DMS53 treated with DMSO at 0.1 percent for 48 hours (cell line): ENCODE measurements around the gene TPCN1.

Source experiments
- DNase-seq: peaks from one replicate; lab custom pipeline; 2025; ENCODE audit not compliant: unreplicated experiment; lab: John Stamatoyannopoulos, UW

The TPCN1 gene

GRCh38 chr12:113222730-113223531 is 1.7 kb downstream of the TPCN1 start:
- DNase-seq, result peak; percentile 97

- DNase-seq, result no peak
These were observed 3.7 kb downstream of the TPCN1 start for GRCh38 chr12:113224955-113225354.

- DNase-seq, result no peak
These were observed 5.7 kb downstream of the TPCN1 start for GRCh38 chr12:113226696-113227568.

- no peak for DNase-seq
These were observed 6.6 kb downstream of the TPCN1 start for GRCh38 chr12:113227686-113228391.

- DNase-seq, result no peak
These were observed 7.2 kb downstream of the TPCN1 start for GRCh38 chr12:113228394-113229028.

- DNase-seq, result no peak
These were observed 9.3 kb downstream of the TPCN1 start for GRCh38 chr12:113230315-113231234.

- peak; percentile 85 for DNase-seq
These were observed 10.2 kb downstream of the TPCN1 start for GRCh38 chr12:113231235-113232088.

GRCh38 chr12:113232089-113232839 is 11.0 kb downstream of the TPCN1 start:
- DNase-seq, result no peak

- DNase-seq, result peak; percentile 95
These were observed 11.7 kb downstream of the TPCN1 start for GRCh38 chr12:113232840-113233585.

GRCh38 chr12:113233967-113234366 is 12.7 kb downstream of the TPCN1 start:
- no peak for DNase-seq

- no peak for DNase-seq
These were observed 13.2 kb downstream of the TPCN1 start for GRCh38 chr12:113234483-113234882.

GRCh38 chr12:113235976-113236375 is 14.7 kb downstream of the TPCN1 start:
- DNase-seq, result no peak

GRCh38 chr12:113236539-113237399 is 15.5 kb downstream of the TPCN1 start:
- DNase-seq, result no peak

- no peak for DNase-seq
These were observed 16.5 kb downstream of the TPCN1 start for GRCh38 chr12:113237748-113238147.

GRCh38 chr12:113238309-113238708 is 17.0 kb downstream of the TPCN1 start:
- DNase-seq, result no peak

- no peak for DNase-seq
These were observed 18.1 kb downstream of the TPCN1 start for GRCh38 chr12:113239288-113239771.
